Parathyroid adenoma (tissue), 2 donors: ENCODE data around the gene PBX1.

ENCODE experiments used
- H2AFZ ChIP-seq: fragments of 300-600 bp; sonication (generic); one replicate; pipeline ENCODE4 v1.7.0; 2017; ENCODE audit warnings: antibody characterized with exemption, mild to moderate bottlenecking
- H3K27ac ChIP-seq: fragments of 300-600 bp; sonication (generic); one replicate; pipeline ENCODE4 v1.7.0; 2017
- H3K27me3 ChIP-seq: fragments of 300-600 bp; sonication (generic); one replicate; pipeline ENCODE4 v1.7.0; 2017; ENCODE audit warnings: low read length; ENCODE audit not compliant: control insufficient read depth, insufficient read depth
- H3K36me3 ChIP-seq: fragments of 300-600 bp; sonication (generic); one replicate; pipeline ENCODE4 v1.7.0; 2017; ENCODE audit warnings: low read length; ENCODE audit not compliant: control insufficient read depth, insufficient read depth
- H3K4me1 ChIP-seq: fragments of 300-600 bp; sonication (generic); one replicate; pipeline ENCODE4 v1.7.0; 2017; ENCODE audit warnings: control low read depth
- H3K4me2 ChIP-seq: fragments of 300-600 bp; sonication (generic); one replicate; pipeline ENCODE4 v1.7.0; 2017; ENCODE audit warnings: low read length
- H3K4me3 ChIP-seq: fragments of 300-600 bp; sonication (generic); one replicate; pipeline ENCODE4 v1.7.0; 2017; ENCODE audit warnings: low read depth, low read length
- H3K79me2 ChIP-seq: fragments of 300-600 bp; sonication (generic); one replicate; pipeline ENCODE4 v1.7.0; 2017; ENCODE audit warnings: control low read depth
- H3K9ac ChIP-seq: fragments of 300-600 bp; sonication (generic); one replicate; pipeline ENCODE4 v1.7.0; 2017; ENCODE audit warnings: mild to moderate bottlenecking
- H3K9me3 ChIP-seq: fragments of 300-600 bp; sonication (generic); one replicate; pipeline ENCODE4 v1.7.0; 2017; ENCODE audit warnings: low read length; ENCODE audit not compliant: control insufficient read depth
- CTCF ChIP-seq: fragments of 300-600 bp; sonication (generic); IDR thresholded peaks from one replicate; pipeline ENCODE4 v1.7.0; 2017; ENCODE audit warnings: antibody characterized with exemption, mild to moderate bottlenecking
- donor health status: primary hyperparathyroidism.

PBX1 gene

GRCh38 chr1:164864161-164864560, 305.2 kb downstream of the PBX1 start:
- Histone ChIP-seq H3K36me3 (no peaks in the 10 kb centered on the region), H3K9me3 (no peaks in the 10 kb centered on the region), H3K79me2 (no peaks in the 10 kb centered on the region), H3K4me2 (no peak overlapping the region), H3K27ac (no peak overlapping the region), H2AFZ (no peak overlapping the region), H3K4me1 (peaks cover 2% of the 10 kb centered on the region), H3K27me3 (no peaks in the 10 kb centered on the region), H3K4me3 (no peak overlapping the region), H3K9ac (no peak overlapping the region)
- no peak for TF ChIP-seq CTCF

GRCh38 chr1:164865385-164865784, 306.4 kb downstream of the PBX1 start:
- Histone ChIP-seq H3K9me3 (no peaks in the 10 kb centered on the region), H3K79me2 (no peaks in the 10 kb centered on the region), H3K4me1 (peaks cover 2% of the 10 kb centered on the region), H3K9ac (no peak overlapping the region), H3K4me2 (no peak overlapping the region), H2AFZ (no peak overlapping the region), H3K27ac (no peak overlapping the region), H3K27me3 (no peaks in the 10 kb centered on the region), H3K36me3 (no peaks in the 10 kb centered on the region), H3K4me3 (no peak overlapping the region)
- no peak for TF ChIP-seq CTCF

- H3K9me3 ChIP-seq: no peaks in the 10 kb centered on the region
- no peak overlapping the region for H3K27ac ChIP-seq
- H2AFZ ChIP-seq: no peak overlapping the region
- no peak overlapping the region for H3K9ac ChIP-seq
- H3K79me2 ChIP-seq: no peaks in the 10 kb centered on the region
- H3K4me1 ChIP-seq: peaks cover 2% of the 10 kb centered on the region
- no peak overlapping the region for H3K4me3 ChIP-seq
- no peaks in the 10 kb centered on the region for H3K27me3 ChIP-seq
- TF ChIP-seq CTCF: no peak
- no peaks in the 10 kb centered on the region for H3K36me3 ChIP-seq
- H3K4me2 ChIP-seq: no peak overlapping the region
These were observed 308.6 kb downstream of the PBX1 start for GRCh38 chr1:164867590-164867989.

- no peaks in the 10 kb centered on the region for H3K36me3 ChIP-seq
- H3K27ac ChIP-seq: no peak overlapping the region
- no peak for TF ChIP-seq CTCF
- peaks cover 2% of the 10 kb centered on the region for H3K4me1 ChIP-seq
- H3K27me3 ChIP-seq: no peaks in the 10 kb centered on the region
- no peaks in the 10 kb centered on the region for H3K79me2 ChIP-seq
- H3K4me2 ChIP-seq: no peak overlapping the region
- no peak overlapping the region for H3K9ac ChIP-seq
- H3K4me3 ChIP-seq: no peak overlapping the region
- no peak overlapping the region for H2AFZ ChIP-seq
- no peaks in the 10 kb centered on the region for H3K9me3 ChIP-seq
These were observed 310.0 kb downstream of the PBX1 start for GRCh38 chr1:164868990-164869389.

GRCh38 chr1:164875518-164875917, 316.5 kb downstream of the PBX1 start:
- no peak for TF ChIP-seq CTCF
- no peak overlapping the region for H3K4me3 ChIP-seq
- H3K36me3 ChIP-seq: no peaks in the 10 kb centered on the region
- no peaks in the 10 kb centered on the region for H3K27me3 ChIP-seq
- H3K79me2 ChIP-seq: no peaks in the 10 kb centered on the region
- no peak overlapping the region for H3K27ac ChIP-seq
- no peak overlapping the region for H2AFZ ChIP-seq
- H3K4me2 ChIP-seq: no peak overlapping the region
- no peaks in the 10 kb centered on the region for H3K4me1 ChIP-seq
- H3K9me3 ChIP-seq: no peaks in the 10 kb centered on the region
- no peak overlapping the region for H3K9ac ChIP-seq
